ENCODE measurements around the gene MYCN. TPM values are rescaled to one million over a fixed set of nuclear protein-coding genes. Genes with fewer than 3 reads are reported as not detected.

MYCN gene
- polyA plus RNA-seq, 1 of the 3 experiments (the other 2 are of a cell fraction) = 0.03 TPM

GRCh38 chr2:15956230-15956629 is 15.9 kb downstream of the MYCN start:
- Histone ChIP-seq H3K27me3 (ENCODE audit: insufficient read depth) (no peaks in the 10 kb centered on the region), H3K36me3 (replicated peaks in 1 of 2; ENCODE audit: control insufficient read depth in 1 of 2, insufficient read depth in 2 of 2, low read length in 1 of 2) (no peaks in the 10 kb centered on the region), H3K9me3 (no peaks in the 10 kb centered on the region), H3K9ac (no peak overlapping the region), H3K79me2 (ENCODE audit: insufficient read depth) (no peaks in the 10 kb centered on the region), H3K9me2 (no peaks in the 10 kb centered on the region), H2AFZ (ENCODE audit: low read depth) (no peak overlapping the region), H3K27ac (ENCODE audit: low read depth in 2 of 2, low read length in 1 of 2) (no peak overlapping the region), H4K20me1 (ENCODE audit: insufficient read depth) (no peaks in the 10 kb centered on the region), H3K4me1 (ENCODE audit: control insufficient read depth in 1 of 2, insufficient read depth in 2 of 2, low read depth in 1 of 2, low read length in 1 of 2) (no peaks in the 10 kb centered on the region; a peak in 1 of 4 replicates), H3F3A (replicated peaks; ENCODE audit: insufficient read depth) (no peaks in the 10 kb centered on the region), H3K4me3 (ENCODE audit: low read depth in 2 of 2, low read length in 1 of 2) (no peak overlapping the region), H3K4me2 (no peak overlapping the region)
- DNase-seq = no peak
- POLR2A ChIA-PET = no interaction called here
- no peak for TF ChIP-seq EZH2phosphoT487 (IDR thresholded peaks at IDR 0.05; ENCODE audit: borderline replicate concordance, low read depth)
- no peak for TF ChIP-seq POLR2AphosphoS5 (IDR thresholded peaks at IDR 0.05; ENCODE audit: low read depth, low read length)
- TF ChIP-seq JUND (IDR thresholded peaks at IDR 0.05) = no peak
- TF ChIP-seq RXRA (IDR thresholded peaks at IDR 0.05; ENCODE audit: borderline replicate concordance, low read depth) = no peak
- TF ChIP-seq NRF1 (IDR thresholded peaks at IDR 0.05; ENCODE audit: low read depth, low read length) = no peak
- no peak for TF ChIP-seq EP300 (IDR thresholded peaks at IDR 0.05; ENCODE audit: borderline replicate concordance in 1 of 2, low read depth in 1 of 2, low read length in 1 of 2)
- no peak for TF ChIP-seq CHD2 (IDR thresholded peaks at IDR 0.05; ENCODE audit: low read length, partially characterized antibody)
- TF ChIP-seq SIN3A (IDR thresholded peaks at IDR 0.05; ENCODE audit: borderline replicate concordance, low read depth, low read length) = no peak
- no peak for TF ChIP-seq CTCF (IDR thresholded peaks at IDR 0.05)
- no peak for TF ChIP-seq TCF12 (IDR thresholded peaks at IDR 0.05)
- TF ChIP-seq YY1 (IDR thresholded peaks at IDR 0.05; ENCODE audit: low read depth) = no peak
- no peak for TF ChIP-seq MXI1 (IDR thresholded peaks at IDR 0.05; ENCODE audit: low read depth, low read length)
- TF ChIP-seq FOSL2 (IDR thresholded peaks at IDR 0.05; ENCODE audit: borderline replicate concordance, low read depth) = no peak
- no peak for TF ChIP-seq RAD21 (IDR thresholded peaks at IDR 0.05; ENCODE audit: low read length)
- TF ChIP-seq GABPA (IDR thresholded peaks at IDR 0.05; ENCODE audit: low read depth) = no peak
- no peak for TF ChIP-seq REST (IDR thresholded peaks at IDR 0.05; ENCODE audit: low read depth, low read length)
- no peak for TF ChIP-seq USF2 (IDR thresholded peaks at IDR 0.05; ENCODE audit: borderline replicate concordance, low read depth, low read length)
- TF ChIP-seq TEAD4 (IDR thresholded peaks at IDR 0.05; ENCODE audit: borderline replicate concordance, insufficient read depth) = no peak
- 57% methylated on average over 9 of the region's 9 CpGs for WGBS (ENCODE audit: low lambda C conversion rate)
- CTCF ChIA-PET = interaction anchor here (0.7 to 1.9 kb wide), 4 partner anchors 9 to 263 kb away, joined by 3 to 9 read pairs (median 3); no protein-coding TSS in a partner anchor
